GM19395 (cell line): Measurements from ENCODE around the gene LGALS7.

Experiments
- ATAC-seq: cut with Tn5 transposase; IDR thresholded peaks from one replicate; pipeline ENCODE4 v1.9.1; 2021; ENCODE audit warnings: mild to moderate bottlenecking, moderate library complexity; ENCODE audit not compliant: unreplicated experiment

LGALS7 gene

GRCh38 chr19:38741670-38742069, 31.6 kb downstream of the LGALS7 start:
- ATAC-seq: no peak

GRCh38 chr19:38740932-38741331, 32.4 kb downstream of the LGALS7 start:
- ATAC-seq: no peak

GRCh38 chr19:38740257-38740592, 33.1 kb downstream of the LGALS7 start:
- ATAC-seq: no peak

GRCh38 chr19:38739440-38740256, 33.7 kb downstream of the LGALS7 start:
- ATAC-seq: no peak

GRCh38 chr19:38737921-38738737, 35.2 kb downstream of the LGALS7 start:
- no peak for ATAC-seq

GRCh38 chr19:38737281-38737865, 35.9 kb downstream of the LGALS7 start:
- ATAC-seq: no peak

- no peak for ATAC-seq
Measured at GRCh38 chr19:38736413-38737280, 36.7 kb downstream of the LGALS7 start.

GRCh38 chr19:38736036-38736412, 37.3 kb downstream of the LGALS7 start:
- ATAC-seq: no peak

- no peak for ATAC-seq
Measured at GRCh38 chr19:38735257-38735686, 38.0 kb downstream of the LGALS7 start.

GRCh38 chr19:38734426-38735256, 38.7 kb downstream of the LGALS7 start:
- no peak for ATAC-seq

GRCh38 chr19:38734176-38734425, 39.2 kb downstream of the LGALS7 start:
- no peak for ATAC-seq

- ATAC-seq: no peak
Measured at GRCh38 chr19:38733493-38734175, 39.7 kb downstream of the LGALS7 start.

GRCh38 chr19:38733241-38733492, 40.1 kb downstream of the LGALS7 start:
- ATAC-seq: no peak

- no peak for ATAC-seq
Measured at GRCh38 chr19:38731654-38732301, 41.5 kb downstream of the LGALS7 start.

- ATAC-seq: no peak
Measured at GRCh38 chr19:38730731-38731589, 42.4 kb downstream of the LGALS7 start.

GRCh38 chr19:38730470-38730730, 42.9 kb downstream of the LGALS7 start:
- ATAC-seq: no peak

GRCh38 chr19:38729653-38730469, 43.5 kb downstream of the LGALS7 start:
- no peak for ATAC-seq
